Measurements from ENCODE around the gene MATR3.

- TF ChIP-seq RCOR1 (IDR thresholded peaks at IDR 0.05; ENCODE audit: insufficient replicate concordance, low read length): no peak
- no peak for TF ChIP-seq CTCF (conservative IDR thresholded peaks at IDR 0.05; ENCODE audit: low read depth, low read length)
These were observed 20.7 kb downstream of the MATR3 start for GRCh38 chr5:139314276-139314675.

All from IMR-90 (cell line).